HepG2 (cell line): ENCODE data around the gene FAM114A1. TPM values are rescaled to one million over a fixed set of nuclear protein-coding genes. Genes with fewer than 3 reads are reported as not detected.

Experiments used
- HNRNPL ChIP-seq: fragments of 200-400 bp; formaldehyde crosslinking; IDR thresholded peaks from 2 replicates; pipeline ENCODE4 v1.6.1; 2017; ENCODE audit warnings: mild to moderate bottlenecking, low read depth, low read length
- MXD4 ChIP-seq: IDR thresholded peaks from 2 replicates; pipeline ENCODE4 v1.6.1; 2016; ENCODE audit warnings: mild to moderate bottlenecking, missing biosample characterization, missing genetic modification reagents
- PAF1 ChIP-seq: IDR thresholded peaks from 2 replicates; pipeline ENCODE4 v1.6.1; 2016; ENCODE audit warnings: missing genetic modification reagents, missing compliant biosample characterization
- POLR2AphosphoS2 ChIP-seq: IDR thresholded peaks from 2 replicates; pipeline ENCODE4 v1.6.1; 2011; ENCODE audit warnings: low read depth, low read length, improper control_type of control experiment
- PPARG ChIP-seq: conservative IDR thresholded peaks from 2 replicates; pipeline ENCODE4 v1.6.1; 2016; ENCODE audit warnings: missing biosample characterization, missing genetic modification reagents
- SALL2 ChIP-seq: sonication (generic); formaldehyde crosslinking; IDR thresholded peaks from 2 replicates; pipeline ENCODE4 v1.8.1; 2023; ENCODE audit warnings: mild to moderate bottlenecking, missing genetic modification reagents, inconsistent platforms
- TCF12 ChIP-seq, 2 experiments: fragments of 450-650 bp in 1 of 2; sonication (generic) in 1 of 2; formaldehyde crosslinking in 1 of 2; IDR thresholded peaks; 2 replicates each; pipeline versions ENCODE4 v1.6.1 to v1.8.0; 2017 to 2022; ENCODE audit warnings: antibody characterized with exemption in 1 of 2, mild to moderate bottlenecking in 1 of 2, missing genetic modification reagents in 1 of 2, moderate library complexity in 1 of 2
- ZFP36L2 ChIP-seq: sonication (generic); formaldehyde crosslinking; IDR thresholded peaks from 2 replicates; pipeline ENCODE4 v1.4.0; 2020; ENCODE audit warnings: missing genetic modification reagents
- ZFY ChIP-seq: sonication (generic); formaldehyde crosslinking; IDR thresholded peaks from 2 replicates; pipeline ENCODE4 v1.4.0; 2020; ENCODE audit warnings: missing genetic modification reagents
- ZNF430 ChIP-seq: sonication (generic); formaldehyde crosslinking; IDR thresholded peaks from 2 replicates; pipeline ENCODE4 v1.9.0; 2021; ENCODE audit warnings: mild to moderate bottlenecking, missing genetic modification reagents
- ZNF44 ChIP-seq: sonication (generic); formaldehyde crosslinking; IDR thresholded peaks from 2 replicates; pipeline ENCODE4 v1.5.1; 2020; ENCODE audit warnings: mild to moderate bottlenecking, missing genetic modification reagents
- ZNF550 ChIP-seq: sonication (generic); formaldehyde crosslinking; IDR thresholded peaks from 2 replicates; pipeline ENCODE4 v1.4.0; 2020; ENCODE audit warnings: mild to moderate bottlenecking, missing genetic modification reagents, borderline replicate concordance
- ZNF615 ChIP-seq: sonication (generic); formaldehyde crosslinking; IDR thresholded peaks from 2 replicates; pipeline ENCODE4 v1.5.0; 2020; ENCODE audit warnings: mild to moderate bottlenecking, missing genetic modification reagents, borderline replicate concordance
- ZNF790 ChIP-seq: sonication (generic); formaldehyde crosslinking; IDR thresholded peaks from 2 replicates; pipeline ENCODE4 v1.8.0; 2022; ENCODE audit warnings: missing genetic modification reagents, mild to moderate bottlenecking, borderline replicate concordance
- ZNF83 ChIP-seq: sonication (generic); formaldehyde crosslinking; IDR thresholded peaks from 2 replicates; pipeline ENCODE4 v1.4.0; 2020; ENCODE audit warnings: missing genetic modification reagents, mild to moderate bottlenecking, borderline replicate concordance
- polyA plus RNA-seq, 8 experiments: library from polyadenylated mRNA; depleted of rRNA in 3 of 8; stranded (reverse) in 7 of 8; unstranded in 1 of 8; fragments of >200 nt; fragmentation: Illumina TruSeq in 4 of 8; extraction: Trizol in 4 of 8; gene quantifications; 2 replicates each; pipeline versions ENCODE4 v1.2.1 to v1.2.3, GENCODE V29; 2011 to 2016; ENCODE audit warnings: low read depth in 4 of 8, missing spikeins in 1 of 8, mixed read lengths in 1 of 8; ENCODE audit not compliant: insufficient read depth in 1 of 8
- total RNA-seq, 5 experiments: library from RNA; depleted of rRNA; stranded (reverse); fragments of >200 nt; fragmentation: Illumina TruSeq; extraction: Trizol; gene quantifications; 2 replicates each; pipeline ENCODE4 v1.2.3, GENCODE V29; 2016; ENCODE audit warnings: low read depth in 1 of 5
- TF ChIP-seq, protein P1 (sequence below): sonication (generic); formaldehyde crosslinking; conservative IDR thresholded peaks from 2 replicates; pipeline ENCODE4 v1.8.0; 2022; ENCODE audit warnings: mild to moderate bottlenecking, moderate library complexity, missing genetic modification reagents
- TF ChIP-seq, protein P2 (sequence below): sonication (generic); formaldehyde crosslinking; IDR thresholded peaks from 2 replicates; pipeline ENCODE4 v1.4.0; 2020; ENCODE audit warnings: missing genetic modification reagents
- TF ChIP-seq, protein P3 (sequence below): sonication (generic); formaldehyde crosslinking; IDR thresholded peaks from 2 replicates; pipeline ENCODE4 v1.4.0; 2020; ENCODE audit warnings: low read depth, missing genetic modification reagents
- TF ChIP-seq, protein P4 (sequence below): sonication (generic); formaldehyde crosslinking; IDR thresholded peaks from 2 replicates; pipeline ENCODE4 v1.8.1; 2023; ENCODE audit warnings: mild to moderate bottlenecking, moderate library complexity, missing genetic modification reagents
- TF ChIP-seq, protein P5 (sequence below): IDR thresholded peaks from 2 replicates; pipeline ENCODE4 v1.6.1; 2016
- TF ChIP-seq, protein P6 (sequence below): IDR thresholded peaks from 2 replicates; pipeline ENCODE4 v1.6.1; 2018; ENCODE audit warnings: missing genetic modification reagents, mild to moderate bottlenecking, missing compliant biosample characterization

The FAM114A1 gene
- total and polyA plus RNA-seq, 2 of the 13 experiments (the other 11 are each of a cell fraction or from before 2014, with no cell fraction given): 61.0 to 76.9 TPM

- TF ChIP-seq, protein P1, sequence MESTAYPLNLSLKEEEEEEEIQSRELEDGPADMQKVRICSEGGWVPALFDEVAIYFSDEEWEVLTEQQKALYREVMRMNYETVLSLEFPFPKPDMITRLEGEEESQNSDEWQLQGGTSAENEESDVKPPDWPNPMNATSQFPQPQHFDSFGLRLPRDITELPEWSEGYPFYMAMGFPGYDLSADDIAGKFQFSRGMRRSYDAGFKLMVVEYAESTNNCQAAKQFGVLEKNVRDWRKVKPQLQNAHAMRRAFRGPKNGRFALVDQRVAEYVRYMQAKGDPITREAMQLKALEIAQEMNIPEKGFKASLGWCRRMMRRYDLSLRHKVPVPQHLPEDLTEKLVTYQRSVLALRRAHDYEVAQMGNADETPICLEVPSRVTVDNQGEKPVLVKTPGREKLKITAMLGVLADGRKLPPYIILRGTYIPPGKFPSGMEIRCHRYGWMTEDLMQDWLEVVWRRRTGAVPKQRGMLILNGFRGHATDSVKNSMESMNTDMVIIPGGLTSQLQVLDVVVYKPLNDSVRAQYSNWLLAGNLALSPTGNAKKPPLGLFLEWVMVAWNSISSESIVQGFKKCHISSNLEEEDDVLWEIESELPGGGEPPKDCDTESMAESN: 0 out of 2 replicates have a peak, but pooled peaks have one; percentile 30
- TF ChIP-seq HNRNPL (no peak), MXD4 (CRISPR knock-in tag) (no peak), ZNF790 (CRISPR knock-in tag) (no peak), ZFY (CRISPR knock-in tag) (no peak), ZNF615 (CRISPR knock-in tag) (no peak), TCF12 (IDR thresholded peaks at IDR 0.05) (no peak), TCF12 (CRISPR knock-in tag; IDR thresholded peaks at IDR 0.05) (no peak), PAF1 (CRISPR knock-in tag) (no peak), ZNF83 (no peak), ZFP36L2 (CRISPR knock-in tag) (no peak), POLR2AphosphoS2 (no peak), ZNF430 (CRISPR knock-in tag) (no peak), ZNF44 (CRISPR knock-in tag) (no peak), PPARG (no peak), ZNF550 (no peak), SALL2 (no peak)
- TF ChIP-seq, protein P2, sequence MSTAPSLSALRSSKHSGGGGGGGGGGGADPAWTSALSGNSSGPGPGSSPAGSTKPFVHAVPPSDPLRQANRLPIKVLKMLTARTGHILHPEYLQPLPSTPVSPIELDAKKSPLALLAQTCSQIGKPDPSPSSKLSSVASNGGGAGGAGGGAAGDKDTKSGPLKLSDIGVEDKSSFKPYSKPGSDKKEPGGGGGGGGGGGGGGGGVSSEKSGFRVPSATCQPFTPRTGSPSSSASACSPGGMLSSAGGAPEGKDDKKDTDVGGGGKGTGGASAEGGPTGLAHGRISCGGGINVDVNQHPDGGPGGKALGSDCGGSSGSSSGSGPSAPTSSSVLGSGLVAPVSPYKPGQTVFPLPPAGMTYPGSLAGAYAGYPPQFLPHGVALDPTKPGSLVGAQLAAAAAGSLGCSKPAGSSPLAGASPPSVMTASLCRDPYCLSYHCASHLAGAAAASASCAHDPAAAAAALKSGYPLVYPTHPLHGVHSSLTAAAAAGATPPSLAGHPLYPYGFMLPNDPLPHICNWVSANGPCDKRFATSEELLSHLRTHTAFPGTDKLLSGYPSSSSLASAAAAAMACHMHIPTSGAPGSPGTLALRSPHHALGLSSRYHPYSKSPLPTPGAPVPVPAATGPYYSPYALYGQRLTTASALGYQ (CRISPR knock-in tag): no peak
- TF ChIP-seq, protein P3, sequence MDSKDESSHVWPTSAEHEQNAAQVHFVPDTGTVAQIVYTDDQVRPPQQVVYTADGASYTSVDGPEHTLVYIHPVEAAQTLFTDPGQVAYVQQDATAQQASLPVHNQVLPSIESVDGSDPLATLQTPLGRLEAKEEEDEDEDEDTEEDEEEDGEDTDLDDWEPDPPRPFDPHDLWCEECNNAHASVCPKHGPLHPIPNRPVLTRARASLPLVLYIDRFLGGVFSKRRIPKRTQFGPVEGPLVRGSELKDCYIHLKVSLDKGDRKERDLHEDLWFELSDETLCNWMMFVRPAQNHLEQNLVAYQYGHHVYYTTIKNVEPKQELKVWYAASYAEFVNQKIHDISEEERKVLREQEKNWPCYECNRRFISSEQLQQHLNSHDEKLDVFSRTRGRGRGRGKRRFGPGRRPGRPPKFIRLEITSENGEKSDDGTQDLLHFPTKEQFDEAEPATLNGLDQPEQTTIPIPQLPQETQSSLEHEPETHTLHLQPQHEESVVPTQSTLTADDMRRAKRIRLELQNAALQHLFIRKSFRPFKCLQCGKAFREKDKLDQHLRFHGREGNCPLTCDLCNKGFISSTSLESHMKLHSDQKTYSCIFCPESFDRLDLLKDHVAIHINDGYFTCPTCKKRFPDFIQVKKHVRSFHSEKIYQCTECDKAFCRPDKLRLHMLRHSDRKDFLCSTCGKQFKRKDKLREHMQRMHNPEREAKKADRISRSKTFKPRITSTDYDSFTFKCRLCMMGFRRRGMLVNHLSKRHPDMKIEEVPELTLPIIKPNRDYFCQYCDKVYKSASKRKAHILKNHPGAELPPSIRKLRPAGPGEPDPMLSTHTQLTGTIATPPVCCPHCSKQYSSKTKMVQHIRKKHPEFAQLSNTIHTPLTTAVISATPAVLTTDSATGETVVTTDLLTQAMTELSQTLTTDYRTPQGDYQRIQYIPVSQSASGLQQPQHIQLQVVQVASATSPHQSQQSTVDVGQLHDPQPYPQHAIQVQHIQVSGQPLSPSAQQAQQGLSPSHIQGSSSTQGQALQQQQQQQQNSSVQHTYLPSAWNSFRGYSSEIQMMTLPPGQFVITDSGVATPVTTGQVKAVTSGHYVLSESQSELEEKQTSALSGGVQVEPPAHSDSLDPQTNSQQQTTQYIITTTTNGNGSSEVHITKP (CRISPR knock-in tag): no peak
- TF ChIP-seq, protein P4, sequence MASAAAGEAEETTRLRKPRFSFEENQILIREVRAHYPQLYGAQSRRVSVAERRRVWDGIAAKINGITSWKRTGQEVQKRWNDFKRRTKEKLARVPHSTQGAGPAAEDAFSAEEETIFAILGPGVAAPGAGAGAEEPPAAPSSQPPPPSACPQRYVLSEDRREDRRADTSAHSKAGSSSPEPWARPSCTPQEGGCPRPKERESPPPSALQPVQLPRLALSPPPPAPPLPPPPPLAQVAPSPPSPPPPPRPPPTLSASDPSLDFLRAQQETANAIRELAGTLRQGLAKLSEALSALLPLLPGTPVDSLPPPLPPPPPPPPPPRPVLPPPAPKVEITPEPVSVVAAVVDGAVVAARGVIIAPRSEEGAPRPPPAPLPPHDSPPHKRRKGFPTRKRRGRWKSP (CRISPR knock-in tag): no peak
- TF ChIP-seq, protein P5, sequence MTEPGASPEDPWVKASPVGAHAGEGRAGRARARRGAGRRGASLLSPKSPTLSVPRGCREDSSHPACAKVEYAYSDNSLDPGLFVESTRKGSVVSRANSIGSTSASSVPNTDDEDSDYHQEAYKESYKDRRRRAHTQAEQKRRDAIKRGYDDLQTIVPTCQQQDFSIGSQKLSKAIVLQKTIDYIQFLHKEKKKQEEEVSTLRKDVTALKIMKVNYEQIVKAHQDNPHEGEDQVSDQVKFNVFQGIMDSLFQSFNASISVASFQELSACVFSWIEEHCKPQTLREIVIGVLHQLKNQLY (CRISPR knock-in tag): no peak
- TF ChIP-seq, protein P6, sequence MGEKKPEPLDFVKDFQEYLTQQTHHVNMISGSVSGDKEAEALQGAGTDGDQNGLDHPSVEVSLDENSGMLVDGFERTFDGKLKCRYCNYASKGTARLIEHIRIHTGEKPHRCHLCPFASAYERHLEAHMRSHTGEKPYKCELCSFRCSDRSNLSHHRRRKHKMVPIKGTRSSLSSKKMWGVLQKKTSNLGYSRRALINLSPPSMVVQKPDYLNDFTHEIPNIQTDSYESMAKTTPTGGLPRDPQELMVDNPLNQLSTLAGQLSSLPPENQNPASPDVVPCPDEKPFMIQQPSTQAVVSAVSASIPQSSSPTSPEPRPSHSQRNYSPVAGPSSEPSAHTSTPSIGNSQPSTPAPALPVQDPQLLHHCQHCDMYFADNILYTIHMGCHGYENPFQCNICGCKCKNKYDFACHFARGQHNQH (CRISPR knock-in tag): peak; percentile 100
Measured at GRCh38 chr4:38872620-38873019, 5.0 kb downstream of the FAM114A1 start (continued).
